ENCODE measurements around the gene SF3B2.
A peak's percentile ranks its signal among the peaks of the same experiment; 100 is the strongest.
"Not testable (repeated sequence)": the region's sequence is repeated elsewhere in the genome, so short reads cannot be mapped to it uniquely, and the experiment has no call there.

The SF3B2 gene

GRCh38 chr11:66051766-66052663 lies at the start of gene SF3B2:
Gene SF3B2, plus strand, starts transcription at chr11:66052364. Its CDS starts 21 bp downstream, at chr11:66052385.
- peak; percentile 95 for DNase-seq (ENCODE audit: low read depth, low spot score)

- no peak for DNase-seq (ENCODE audit: low read depth, low spot score)
Observed at GRCh38 chr11:66002648-66003225, 49.4 kb upstream of the SF3B2 start.

- DNase-seq (ENCODE audit: low read depth, low spot score), result no peak
Observed at GRCh38 chr11:66003291-66003690, 48.9 kb upstream of the SF3B2 start.

- no peak for DNase-seq (ENCODE audit: low read depth, low spot score)
Observed at GRCh38 chr11:66004186-66004585, 48.0 kb upstream of the SF3B2 start.

GRCh38 chr11:66006134-66006890 lies 45.9 kb upstream of the SF3B2 start:
- DNase-seq (ENCODE audit: low read depth, low spot score), result no peak

- DNase-seq (ENCODE audit: low read depth, low spot score), result no peak
Observed at GRCh38 chr11:66006891-66007176, 45.3 kb upstream of the SF3B2 start.

- DNase-seq (ENCODE audit: low read depth, low spot score), result no peak
Observed at GRCh38 chr11:66007201-66007634, 44.9 kb upstream of the SF3B2 start.

GRCh38 chr11:66008095-66008467 lies 44.1 kb upstream of the SF3B2 start:
- no peak for DNase-seq (ENCODE audit: low read depth, low spot score)

GRCh38 chr11:66008468-66009101 lies 43.6 kb upstream of the SF3B2 start:
- no peak for DNase-seq (ENCODE audit: low read depth, low spot score)

GRCh38 chr11:66010036-66010435 lies 42.1 kb upstream of the SF3B2 start:
- not testable (repeated sequence) for DNase-seq (ENCODE audit: low read depth, low spot score)

- no peak for DNase-seq (ENCODE audit: low read depth, low spot score)
Observed at GRCh38 chr11:66011239-66011784, 40.9 kb upstream of the SF3B2 start.

GRCh38 chr11:66011785-66012303 lies 40.3 kb upstream of the SF3B2 start, which contains the start of gene CST6:
Gene CST6, plus strand, starts transcription at chr11:66012008. Its CDS starts 37 bp downstream, at chr11:66012045.
- no peak for DNase-seq (ENCODE audit: low read depth, low spot score)

GRCh38 chr11:66012371-66012945 lies 39.7 kb upstream of the SF3B2 start:
- no peak for DNase-seq (ENCODE audit: low read depth, low spot score)

GRCh38 chr11:66012946-66013761 lies 39.0 kb upstream of the SF3B2 start:
- DNase-seq (ENCODE audit: low read depth, low spot score), result no peak

GRCh38 chr11:66013762-66014100 lies 38.4 kb upstream of the SF3B2 start:
- DNase-seq (ENCODE audit: low read depth, low spot score), result no peak

GRCh38 chr11:66014804-66015453 lies 37.2 kb upstream of the SF3B2 start:
- DNase-seq (ENCODE audit: low read depth, low spot score), result no peak

GRCh38 chr11:66015454-66015881 lies 36.7 kb upstream of the SF3B2 start:
- no peak for DNase-seq (ENCODE audit: low read depth, low spot score)

- DNase-seq (ENCODE audit: low read depth, low spot score), result peak; percentile 36
Observed at GRCh38 chr11:66015936-66016792, 36.0 kb upstream of the SF3B2 start.

- no peak for DNase-seq (ENCODE audit: low read depth, low spot score)
Observed at GRCh38 chr11:66016793-66017177, 35.4 kb upstream of the SF3B2 start.
